HG02852 (cell line): Measurements from ENCODE around the gene HSDL2.

Experiments used
- ATAC-seq: cut with Tn5 transposase; IDR thresholded peaks from one replicate; pipeline ENCODE4 v1.9.1; 2021; ENCODE audit warnings: mild to moderate bottlenecking, moderate library complexity; ENCODE audit not compliant: unreplicated experiment

HSDL2 gene

GRCh38 chr9:112380102-112380824, at the start of gene HSDL2:
Gene HSDL2, plus strand, starts transcription at chr9:112380108. Its CDS starts 56 bp downstream, at chr9:112380164.
- peak; percentile 25 for ATAC-seq

- ATAC-seq: no peak
These were observed 48.3 kb upstream of the HSDL2 start for GRCh38 chr9:112331674-112331952.

- ATAC-seq: no peak
These were observed 47.7 kb upstream of the HSDL2 start for GRCh38 chr9:112332214-112332613.

GRCh38 chr9:112332674-112332976, 47.3 kb upstream of the HSDL2 start:
- ATAC-seq: no peak

GRCh38 chr9:112332977-112333638, 46.8 kb upstream of the HSDL2 start, which contains the start of gene PTBP3:
Gene PTBP3, minus strand, starts transcription at chr9:112333619. Its CDS starts 35,754 bp downstream, at chr9:112297865.
- peak; percentile 54 for ATAC-seq

- ATAC-seq: peak; percentile 67
These were observed 46.1 kb upstream of the HSDL2 start for GRCh38 chr9:112333639-112334431.

- ATAC-seq: no peak
These were observed 45.5 kb upstream of the HSDL2 start for GRCh38 chr9:112334432-112334841.

- no peak for ATAC-seq
These were observed 42.4 kb upstream of the HSDL2 start for GRCh38 chr9:112337547-112337946.

- ATAC-seq: no peak
These were observed 41.3 kb upstream of the HSDL2 start for GRCh38 chr9:112338561-112338960.

- ATAC-seq: no peak
These were observed 40.0 kb upstream of the HSDL2 start for GRCh38 chr9:112339886-112340285.

GRCh38 chr9:112341730-112342129, 38.2 kb upstream of the HSDL2 start:
- ATAC-seq: no peak

GRCh38 chr9:112348257-112349007, 31.5 kb upstream of the HSDL2 start:
- no peak for ATAC-seq

- no peak for ATAC-seq
These were observed 30.9 kb upstream of the HSDL2 start for GRCh38 chr9:112349008-112349333.

- ATAC-seq: no peak
These were observed 28.7 kb upstream of the HSDL2 start for GRCh38 chr9:112351184-112351583.

GRCh38 chr9:112352209-112352608, 27.7 kb upstream of the HSDL2 start:
- no peak for ATAC-seq

- ATAC-seq: no peak
These were observed 25.7 kb upstream of the HSDL2 start for GRCh38 chr9:112354081-112354743.

- ATAC-seq: no peak
These were observed 24.4 kb upstream of the HSDL2 start for GRCh38 chr9:112355427-112355897.

GRCh38 chr9:112360047-112360804, 19.7 kb upstream of the HSDL2 start:
- no peak for ATAC-seq

GRCh38 chr9:112361601-112362000, 18.3 kb upstream of the HSDL2 start:
- ATAC-seq: no peak

GRCh38 chr9:112364761-112365160, 15.1 kb upstream of the HSDL2 start:
- no peak for ATAC-seq
